Putamen (tissue), 1 donor: ENCODE data around the gene PPP4R3B.
A peak's percentile ranks its signal among the peaks of the same experiment; 100 is the strongest.
"Not testable (repeated sequence)": the region's sequence is repeated elsewhere in the genome, so short reads cannot be mapped to it uniquely, and the experiment has no call there.

Experiments
- DNase-seq: peaks from one replicate; pipeline ENCODE4 v3.0.0-alpha.2; 2016; ENCODE audit warnings: low spot score

PPP4R3B gene

DNA sequence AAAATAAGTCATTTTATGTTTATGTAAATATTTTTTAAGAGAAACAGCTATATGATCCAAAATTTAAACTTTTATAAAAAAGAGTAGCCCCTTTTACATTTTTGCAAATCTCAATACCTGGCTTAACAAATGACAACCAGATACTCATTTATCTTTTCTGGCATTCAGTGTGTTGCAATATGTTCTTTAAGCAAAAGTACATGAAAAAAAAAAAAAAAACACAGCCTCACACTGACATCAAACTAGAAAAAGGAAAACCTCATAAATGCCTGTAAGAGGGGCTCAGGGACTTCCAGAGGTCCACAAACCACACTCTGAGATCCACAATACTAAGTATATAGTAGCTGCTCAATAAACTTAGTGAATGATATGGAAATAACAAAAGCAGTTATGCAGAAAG lies 21.9 kb downstream of the PPP4R3B start:
- DNase-seq, result no peak

DNA sequence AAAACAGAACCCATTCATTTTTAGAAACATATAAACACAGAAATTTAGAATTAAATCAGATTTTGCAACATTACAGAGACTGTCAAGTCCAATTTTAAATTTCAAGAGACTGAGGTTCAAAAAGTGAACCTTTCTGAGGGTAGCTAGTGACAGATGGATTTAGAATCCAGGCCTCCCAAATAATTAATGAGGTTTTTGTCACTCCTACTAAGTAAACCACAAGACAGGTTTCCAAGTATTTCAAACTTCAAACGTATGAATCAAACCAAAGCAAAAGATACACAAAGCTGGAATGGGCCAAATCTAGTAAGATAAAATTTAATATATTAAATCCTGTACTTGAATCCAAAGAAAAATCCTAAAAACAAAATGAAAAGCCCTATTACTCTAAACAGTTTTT lies 25.3 kb downstream of the PPP4R3B start:
- no peak for DNase-seq

DNA sequence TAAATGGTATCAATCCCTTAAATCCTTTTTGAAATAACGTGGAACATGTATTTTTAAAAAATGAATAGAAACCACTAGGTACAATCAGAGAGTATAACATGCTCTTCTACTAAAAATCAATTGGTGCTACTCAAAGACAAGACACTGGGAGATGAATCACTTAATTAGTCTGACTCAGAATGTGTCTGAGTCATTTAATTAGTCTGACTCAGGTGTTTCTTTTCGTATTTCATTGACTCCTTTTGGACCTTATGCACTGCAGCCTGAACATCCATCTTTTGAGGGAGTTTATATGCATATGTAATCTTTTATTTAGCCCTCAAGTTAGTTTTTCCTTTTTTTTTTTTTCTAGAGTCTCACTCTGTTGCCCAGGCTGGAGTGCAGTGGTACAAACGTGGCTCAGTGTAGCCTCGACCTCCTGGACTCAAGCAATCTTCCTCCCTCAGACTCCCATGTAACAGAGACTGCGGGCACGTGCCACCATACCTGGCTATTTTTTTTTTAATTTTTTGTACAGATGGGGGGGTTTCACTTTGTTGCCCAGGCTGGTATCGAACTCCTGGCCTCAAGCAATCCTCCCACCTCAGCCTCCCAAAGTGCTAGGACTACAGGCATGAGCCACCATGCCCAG lies 26.5 kb downstream of the PPP4R3B start:
- peak; percentile 55 for DNase-seq

DNA sequence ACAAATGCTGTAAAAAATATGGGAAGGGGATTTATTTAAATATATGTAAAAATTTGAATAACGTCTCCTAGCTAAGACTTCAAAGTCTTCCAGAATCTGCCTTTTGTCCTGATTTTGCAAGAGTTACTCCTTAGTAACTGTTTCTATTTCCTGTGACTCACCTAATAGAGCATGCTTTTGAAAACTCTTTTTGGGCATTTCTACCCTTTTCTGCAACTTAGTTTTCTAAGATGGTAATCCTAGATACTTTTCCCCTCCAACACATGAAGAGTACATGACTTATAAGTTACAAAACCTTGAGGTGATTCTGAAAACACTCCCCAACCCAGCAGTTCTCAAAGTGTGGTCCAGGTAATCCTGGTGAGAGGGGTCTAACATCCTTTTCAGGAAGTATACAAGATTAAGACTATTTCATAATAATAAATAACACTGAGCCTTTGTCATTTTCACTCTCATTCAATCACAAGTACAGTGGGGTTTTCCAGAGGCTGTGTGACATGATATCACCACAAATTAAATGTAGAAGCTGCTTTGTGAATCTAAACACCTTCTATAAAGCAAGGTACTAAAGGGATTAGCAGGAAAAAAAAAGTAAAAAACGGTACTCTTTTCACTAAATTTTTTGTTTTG lies 31.9 kb downstream of the PPP4R3B start:
- no peak for DNase-seq

DNA sequence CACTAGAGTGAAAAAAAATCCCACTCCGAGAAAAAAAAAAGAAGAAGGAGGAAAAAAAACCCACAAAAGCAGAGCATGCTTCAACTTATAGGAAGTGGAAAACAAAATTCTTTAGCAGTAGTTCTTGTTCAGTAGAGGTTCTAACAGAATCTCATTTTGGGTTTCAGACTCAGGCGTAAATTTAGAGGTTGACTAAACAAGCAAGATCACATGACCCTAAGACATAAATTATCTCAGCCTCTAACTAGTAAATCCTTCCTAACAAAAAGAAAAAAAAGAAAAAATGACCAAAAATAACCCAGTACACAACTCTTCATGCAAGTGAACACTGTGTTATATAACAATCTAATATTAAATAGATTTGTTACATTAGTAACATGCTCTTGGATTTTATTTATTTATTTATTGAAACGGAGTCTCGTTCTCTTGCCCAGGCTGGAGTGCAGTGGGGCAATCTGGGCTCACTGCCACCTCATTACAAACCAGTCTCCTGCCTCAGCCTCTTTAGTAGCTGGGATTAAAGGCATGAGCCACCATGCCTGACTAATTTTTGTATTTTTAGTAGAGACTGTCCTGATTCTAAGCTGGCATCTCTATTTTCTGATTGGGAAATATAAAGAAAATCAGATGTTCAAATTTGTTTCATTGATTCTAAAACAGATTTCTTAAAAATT lies 35.4 kb downstream of the PPP4R3B start:
- no peak for DNase-seq

DNA sequence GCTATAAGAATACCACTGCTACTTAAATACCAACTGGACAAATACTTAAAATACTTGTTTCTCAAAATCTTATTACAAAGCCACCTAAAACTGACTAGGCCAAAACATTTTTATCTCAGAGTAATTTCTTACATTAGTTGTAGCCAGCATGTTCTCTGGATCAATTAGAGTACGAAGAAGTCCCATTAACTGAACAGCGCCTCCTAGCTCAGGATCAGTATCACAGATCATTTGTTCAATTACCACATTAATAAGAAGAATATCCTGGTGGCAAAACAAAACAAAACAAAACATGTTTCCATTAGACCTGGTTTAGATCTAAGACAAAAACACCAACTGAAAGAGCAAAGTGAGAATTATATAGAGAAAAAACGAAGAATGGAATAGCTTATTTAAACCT lies 36.0 kb downstream of the PPP4R3B start:
- no peak for DNase-seq

DNA sequence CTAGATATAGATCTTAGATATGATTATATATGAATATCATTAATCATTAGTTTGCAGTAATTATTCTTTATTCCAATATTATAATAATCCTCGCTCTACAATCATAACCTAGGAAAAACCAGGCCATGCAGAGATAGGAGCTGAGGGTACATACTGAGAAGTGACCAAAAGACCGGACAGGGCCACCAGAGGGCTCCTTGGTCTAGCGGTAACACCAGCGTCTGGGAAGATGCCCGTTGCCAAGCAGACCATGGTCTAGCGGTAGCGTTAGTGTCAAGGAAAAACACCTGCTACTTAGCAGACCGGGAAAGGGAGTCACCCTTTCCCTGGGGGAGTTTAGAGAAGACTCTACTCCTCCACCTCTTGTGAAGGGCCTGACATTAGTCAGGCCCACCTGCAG lies 48.4 kb downstream of the PPP4R3B start:
- not testable (repeated sequence) for DNase-seq

DNA sequence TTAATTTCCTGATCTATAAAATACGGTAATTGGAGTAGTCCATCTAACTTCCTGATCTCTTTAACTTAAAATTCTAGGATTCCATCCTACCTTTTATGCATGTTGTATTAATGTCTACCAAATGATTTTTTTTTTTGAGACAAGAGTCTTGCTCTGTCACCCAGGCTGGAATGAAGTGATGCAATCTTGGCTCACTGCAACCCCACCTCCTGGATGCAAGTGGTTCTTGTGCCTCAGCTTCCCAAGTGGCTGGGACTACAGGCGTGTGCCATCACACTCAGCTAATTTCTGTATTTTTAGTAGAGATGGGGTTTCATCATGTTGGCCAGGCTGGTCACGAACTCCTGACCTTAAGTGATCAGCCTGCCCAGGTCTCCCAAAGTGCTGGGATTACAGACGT lies 50.1 kb downstream of the PPP4R3B start:
- DNase-seq, result no peak

DNA sequence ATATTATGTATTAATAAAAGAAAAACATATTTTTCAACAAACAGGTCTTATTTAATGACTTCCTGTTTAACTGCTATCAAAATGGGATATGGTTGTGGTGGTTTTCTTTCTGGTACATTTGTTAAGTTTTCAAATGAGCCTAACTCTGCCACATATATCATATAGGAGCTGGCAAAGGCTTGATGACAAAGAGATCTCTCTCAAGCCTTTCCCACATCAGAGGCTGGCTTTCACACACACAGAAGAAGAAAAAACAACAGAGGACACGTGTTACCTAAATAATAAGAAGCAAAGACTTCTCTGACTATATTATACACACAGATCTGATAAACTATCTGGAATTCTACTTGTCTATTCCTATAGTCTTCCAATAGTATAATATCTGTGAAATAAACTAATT lies 51.8 kb downstream of the PPP4R3B start:
- no peak for DNase-seq

DNA sequence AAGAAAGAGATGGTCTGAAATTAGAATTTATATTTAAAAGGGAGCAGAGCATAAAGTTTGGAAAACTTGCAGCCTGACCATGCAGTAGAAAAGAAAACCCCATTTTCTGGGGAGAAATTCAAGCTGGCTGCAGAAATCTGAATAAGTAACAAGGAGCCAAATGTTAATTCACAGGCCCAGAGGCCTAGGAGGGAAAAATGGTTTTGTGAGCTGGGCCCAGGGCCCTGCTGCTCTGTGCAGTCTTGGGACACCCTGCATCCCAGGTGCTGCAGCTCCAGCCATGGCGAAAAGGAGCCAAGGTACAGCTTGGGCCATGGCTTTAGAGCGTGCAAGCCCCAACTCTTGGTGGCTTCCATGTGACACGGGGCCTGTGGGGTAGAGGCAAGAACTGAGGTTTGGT lies 56.6 kb downstream of the PPP4R3B start:
- no peak for DNase-seq

DNA sequence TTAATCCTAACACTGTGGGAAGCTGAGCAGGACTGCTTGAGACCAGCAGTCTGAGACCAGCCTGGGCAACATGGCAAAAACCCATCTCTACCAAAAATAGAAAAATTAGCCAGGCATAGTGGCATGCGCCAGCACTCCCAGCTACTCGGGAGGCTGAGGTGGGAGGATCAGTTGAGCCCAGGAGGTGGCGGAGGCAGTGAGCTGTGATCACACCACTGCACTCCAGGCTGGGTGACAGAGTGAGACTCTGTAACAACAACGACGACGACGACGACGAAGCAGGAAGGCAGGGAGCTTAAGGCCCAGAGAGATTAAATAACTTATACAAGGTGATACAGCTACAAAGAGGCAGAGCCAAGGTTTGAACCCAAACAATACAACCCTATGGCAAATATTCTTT lies 60.6 kb downstream of the PPP4R3B start:
- DNase-seq, result no peak

DNA sequence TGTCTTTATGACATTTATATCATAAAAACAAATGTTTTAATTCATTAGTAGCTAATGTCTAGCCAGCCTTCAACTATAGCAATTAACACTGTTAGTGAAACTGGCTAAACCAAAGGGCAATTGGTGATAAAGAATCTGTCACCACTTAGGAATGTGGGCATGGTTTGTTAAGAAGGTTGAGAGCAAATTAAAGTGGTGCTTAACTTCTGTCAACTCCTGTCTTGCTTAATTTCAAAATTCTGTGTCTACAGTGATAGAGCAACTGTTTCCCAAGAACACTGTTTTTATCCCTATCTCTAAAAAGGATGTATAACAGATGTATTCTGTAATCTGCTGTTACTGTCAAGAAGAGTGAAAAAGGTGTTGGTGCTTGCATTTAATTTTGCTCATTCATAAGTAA lies 61.4 kb downstream of the PPP4R3B start:
- no peak for DNase-seq

DNA sequence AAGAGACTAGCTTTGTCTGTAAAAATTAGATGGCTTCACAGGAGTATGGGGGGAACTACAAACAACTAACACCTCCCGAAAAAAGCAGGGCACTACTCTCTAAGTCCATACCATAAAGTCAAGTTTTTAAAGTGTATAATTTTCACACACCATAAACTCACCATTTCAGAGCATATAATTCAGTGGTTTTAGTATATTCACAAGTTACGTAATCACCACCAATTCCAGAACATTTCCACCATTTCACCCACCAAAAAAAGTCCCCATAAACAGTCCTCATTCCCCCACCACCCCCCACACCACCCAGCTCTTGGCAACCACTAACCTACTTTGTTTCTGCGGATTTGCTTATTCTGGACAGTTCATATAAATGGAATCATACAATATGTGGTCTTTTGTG lies 64.1 kb downstream of the PPP4R3B start:
- DNase-seq, result no peak

DNA sequence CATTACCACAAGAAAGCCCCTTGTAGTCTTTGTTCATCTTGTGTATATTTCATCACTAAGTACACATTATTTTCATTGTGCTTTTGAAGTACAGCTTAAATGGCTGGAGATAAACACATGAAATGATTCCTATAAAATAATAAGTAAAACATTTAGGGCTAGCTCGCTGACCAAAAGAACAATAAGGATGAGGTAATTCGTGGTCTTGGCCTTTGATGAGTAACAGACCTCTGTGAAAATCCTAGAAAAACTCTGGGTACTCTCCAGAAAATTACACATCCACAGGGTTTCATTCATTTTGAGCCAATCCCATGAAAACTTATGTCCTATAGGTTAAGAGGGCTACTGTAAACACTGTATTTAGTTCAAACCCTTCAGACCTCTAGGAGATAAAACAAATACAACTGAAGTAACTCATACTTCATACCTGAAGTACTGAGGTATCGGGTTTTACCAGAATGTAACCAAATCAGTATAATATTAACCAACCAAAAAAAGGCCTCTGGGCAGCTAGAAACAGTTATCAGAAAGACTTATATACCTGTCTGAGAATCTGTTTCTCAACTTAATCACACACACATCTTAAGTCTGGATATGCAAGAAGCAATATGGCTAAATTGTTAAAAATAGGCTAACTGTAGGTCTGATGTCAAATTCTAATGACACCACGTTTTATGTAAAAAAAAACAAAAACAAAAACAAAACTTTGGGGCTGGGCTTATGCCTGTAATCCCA lies 66.9 kb downstream of the PPP4R3B start:
- no peak for DNase-seq

DNA sequence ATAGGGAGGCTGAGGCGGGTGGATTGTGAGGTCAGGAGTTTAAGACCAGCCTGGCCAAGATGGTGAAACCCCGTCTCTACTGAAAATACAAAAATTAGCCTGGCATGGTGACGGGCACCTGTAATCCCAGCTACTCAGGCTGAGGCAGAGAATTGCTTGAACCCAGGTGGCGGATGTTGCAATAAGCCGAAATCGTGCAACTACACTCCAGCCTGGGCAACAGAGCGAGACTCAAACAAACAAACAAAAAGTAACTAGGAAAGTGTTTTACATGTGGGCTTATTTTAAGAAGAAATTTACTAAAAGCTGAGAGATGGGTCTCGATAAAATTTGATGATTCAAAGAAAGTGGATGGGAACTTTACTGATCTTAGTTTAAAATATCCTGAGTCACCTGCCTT lies 69.7 kb downstream of the PPP4R3B start:
- DNase-seq, result not testable (repeated sequence)

DNA sequence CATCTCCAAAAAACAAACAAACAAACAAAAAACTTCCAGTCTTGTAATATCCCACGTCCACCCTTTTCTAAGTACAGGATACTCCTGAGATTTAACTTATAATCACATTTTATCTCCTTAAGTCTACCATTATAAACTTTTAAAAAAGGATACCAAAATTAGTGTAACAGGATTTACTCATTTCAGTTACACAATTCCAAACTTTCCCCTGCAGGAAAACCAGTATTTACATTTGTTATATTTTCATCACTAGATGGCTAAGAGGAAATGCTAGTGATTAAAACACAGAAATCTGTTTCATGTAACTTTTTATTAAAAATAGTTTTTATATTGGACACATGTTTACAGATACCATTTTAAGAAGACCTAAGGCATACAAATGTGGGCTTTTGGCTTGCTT lies 70.4 kb downstream of the PPP4R3B start:
- DNase-seq, result no peak

DNA sequence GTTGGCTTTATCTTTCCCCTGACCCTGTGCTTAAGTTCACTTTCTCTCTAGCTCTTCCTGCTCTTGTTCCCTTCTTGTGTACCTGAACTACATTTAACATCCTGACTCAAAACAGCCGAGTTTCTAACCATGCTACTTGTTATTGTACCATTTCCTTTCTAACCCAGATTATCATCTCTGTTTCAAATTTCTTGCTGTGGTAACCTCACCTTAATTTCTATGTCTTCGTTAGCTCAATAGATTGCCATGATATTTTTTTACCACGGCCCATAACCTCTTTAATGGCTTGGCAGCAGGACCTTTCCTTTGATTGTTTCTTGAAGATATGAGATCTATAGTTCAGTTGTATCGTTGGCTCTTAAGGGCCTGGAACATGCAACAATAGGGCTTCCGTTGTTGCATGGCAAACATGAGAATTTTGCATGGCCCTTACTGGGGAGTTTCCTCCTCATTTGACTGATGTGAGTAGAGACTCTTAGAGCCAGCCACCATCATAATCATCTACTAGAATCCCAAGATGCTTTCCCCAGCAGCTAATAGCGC lies 86.8 kb downstream of the PPP4R3B start:
- DNase-seq, result no peak

DNA sequence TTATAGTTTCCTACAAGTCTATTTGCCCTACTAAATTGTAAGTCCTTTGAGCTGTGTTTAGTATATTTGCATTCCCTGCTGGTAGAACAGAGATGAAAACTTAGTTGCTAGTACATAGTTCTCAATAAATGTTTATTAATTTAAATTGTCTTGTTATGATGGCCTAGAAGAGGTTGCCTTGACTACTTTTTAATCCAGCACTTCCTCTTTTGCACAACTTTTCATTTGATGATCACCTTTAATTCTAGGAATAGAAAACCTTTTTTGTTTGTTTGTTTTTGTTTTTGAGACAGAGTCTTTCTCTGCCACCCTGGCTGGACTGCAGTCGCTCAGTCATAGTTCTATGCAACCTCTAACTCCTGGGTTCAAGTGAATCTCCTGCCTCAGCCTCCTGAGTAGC lies 91.2 kb downstream of the PPP4R3B start:
- DNase-seq, result no peak

DNA sequence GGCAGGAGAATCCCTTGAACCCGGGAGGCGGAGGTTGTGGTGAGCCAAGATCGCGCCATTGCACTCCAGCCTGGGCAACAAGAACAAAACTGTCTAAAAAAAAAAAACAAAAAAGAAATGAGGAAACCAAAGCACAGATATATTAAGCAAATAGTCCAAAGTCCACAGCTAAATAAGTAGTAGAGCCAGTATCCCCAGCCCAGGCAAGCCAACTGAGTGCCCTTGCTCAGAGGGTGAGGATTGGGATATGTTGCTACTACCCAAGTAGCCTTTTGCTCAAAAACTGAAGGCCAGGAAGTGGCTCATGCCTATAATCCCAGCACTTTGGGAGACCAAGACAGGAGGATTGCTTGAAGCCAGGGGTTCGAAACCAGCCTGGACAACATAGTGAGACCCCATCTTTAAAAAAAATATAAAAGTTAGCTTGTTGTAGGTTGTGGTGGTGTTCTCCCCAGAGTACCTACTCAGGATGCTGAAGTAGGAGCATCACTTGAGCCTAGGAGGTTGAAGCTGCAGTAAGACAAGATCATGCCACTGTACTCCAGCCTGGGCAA lies 92.5 kb downstream of the PPP4R3B start:
- no peak for DNase-seq

DNA sequence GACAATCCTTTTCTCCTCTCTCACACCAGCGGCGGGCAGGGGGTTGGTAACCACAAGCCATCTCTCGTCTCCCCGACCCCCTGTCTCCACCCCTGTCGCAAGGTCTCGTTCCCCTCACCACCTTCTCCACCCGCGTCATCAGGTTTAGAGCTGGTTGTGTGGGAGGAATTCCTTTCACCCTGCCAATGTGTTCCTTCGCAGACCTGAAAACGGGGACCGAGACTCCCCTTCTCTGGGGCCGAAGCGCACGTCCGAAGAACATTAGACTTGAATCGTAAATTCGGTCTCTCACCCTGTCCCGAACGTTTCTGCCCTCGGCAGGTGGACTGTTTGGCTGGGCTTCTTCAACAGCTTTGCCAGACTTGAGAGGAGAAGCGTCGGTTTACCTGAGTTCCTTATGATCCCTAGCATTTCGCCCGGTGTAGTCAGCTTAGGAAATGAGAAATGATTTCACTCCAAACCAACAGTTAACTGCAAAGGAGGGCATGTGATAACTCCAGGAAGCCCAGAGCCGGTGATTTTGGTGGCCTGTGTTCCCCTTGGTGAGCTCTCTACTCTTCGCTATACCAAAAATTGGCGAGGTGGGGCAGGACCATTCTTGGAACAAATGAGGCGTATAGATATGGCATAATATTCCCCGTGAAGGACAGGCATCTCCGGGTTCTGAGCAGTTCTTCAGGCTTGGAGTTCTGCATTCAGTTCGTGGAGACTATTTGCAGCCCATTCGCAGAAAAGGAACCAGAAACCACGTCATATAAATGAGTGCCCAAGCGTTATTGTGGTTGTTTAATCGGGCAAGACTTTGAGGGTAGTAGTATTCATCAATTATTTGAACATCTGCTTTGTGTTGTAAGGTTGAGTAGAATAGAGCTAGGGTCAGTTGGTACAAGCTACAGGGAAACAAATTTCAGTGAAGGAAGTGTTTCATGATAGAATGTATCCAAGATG lies 97.2 kb downstream of the PPP4R3B start:
- peak; percentile 53 for DNase-seq

DNA sequence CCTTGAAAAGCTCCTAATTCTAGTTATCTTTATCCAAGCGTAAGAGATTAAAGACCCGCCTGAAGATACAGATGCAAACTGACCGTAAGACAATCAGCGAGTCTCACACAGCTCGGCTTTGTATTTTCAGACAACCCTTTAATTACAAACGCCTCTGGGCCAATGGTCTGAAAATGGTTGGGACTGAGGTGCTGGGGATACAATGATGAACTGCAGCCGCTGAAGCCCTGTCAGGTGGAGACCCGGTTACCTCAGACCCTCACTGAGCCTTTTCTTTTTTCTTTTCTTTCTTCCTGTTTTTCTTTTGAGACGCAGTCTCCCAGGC lies 98.6 kb downstream of the PPP4R3B start:
- no peak for DNase-seq
